ENCODE measurements around the gene MZB1.

DNA sequence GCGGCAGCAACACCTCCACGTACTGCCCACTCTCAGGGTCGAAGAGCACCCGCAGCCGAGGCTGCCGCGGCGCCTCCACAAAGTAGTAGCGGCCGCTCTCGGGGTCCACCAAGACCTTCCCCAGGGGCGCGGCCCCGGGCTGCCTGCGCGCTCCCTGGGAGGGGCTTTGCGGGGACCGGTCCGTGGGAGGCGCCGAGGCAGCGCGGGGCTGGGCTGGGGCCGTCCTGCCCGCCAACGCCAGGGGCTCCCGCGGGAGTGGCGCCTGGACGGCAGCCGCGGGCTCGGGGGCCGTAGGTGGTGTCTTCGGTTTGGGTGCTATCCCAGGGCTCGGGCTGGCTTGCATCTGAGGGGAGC lies 2.6 kb upstream of the MZB1 start:
- TF ChIP-seq, protein P1, sequence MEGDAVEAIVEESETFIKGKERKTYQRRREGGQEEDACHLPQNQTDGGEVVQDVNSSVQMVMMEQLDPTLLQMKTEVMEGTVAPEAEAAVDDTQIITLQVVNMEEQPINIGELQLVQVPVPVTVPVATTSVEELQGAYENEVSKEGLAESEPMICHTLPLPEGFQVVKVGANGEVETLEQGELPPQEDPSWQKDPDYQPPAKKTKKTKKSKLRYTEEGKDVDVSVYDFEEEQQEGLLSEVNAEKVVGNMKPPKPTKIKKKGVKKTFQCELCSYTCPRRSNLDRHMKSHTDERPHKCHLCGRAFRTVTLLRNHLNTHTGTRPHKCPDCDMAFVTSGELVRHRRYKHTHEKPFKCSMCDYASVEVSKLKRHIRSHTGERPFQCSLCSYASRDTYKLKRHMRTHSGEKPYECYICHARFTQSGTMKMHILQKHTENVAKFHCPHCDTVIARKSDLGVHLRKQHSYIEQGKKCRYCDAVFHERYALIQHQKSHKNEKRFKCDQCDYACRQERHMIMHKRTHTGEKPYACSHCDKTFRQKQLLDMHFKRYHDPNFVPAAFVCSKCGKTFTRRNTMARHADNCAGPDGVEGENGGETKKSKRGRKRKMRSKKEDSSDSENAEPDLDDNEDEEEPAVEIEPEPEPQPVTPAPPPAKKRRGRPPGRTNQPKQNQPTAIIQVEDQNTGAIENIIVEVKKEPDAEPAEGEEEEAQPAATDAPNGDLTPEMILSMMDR (IDR thresholded peaks at IDR 0.05): peak in 1 of 5 experiments; percentile 63
- no peak for TF ChIP-seq EP300 (IDR thresholded peaks at IDR 0.05)
